ENCODE data around the gene AP3B1. TPM values are rescaled to one million over a fixed set of nuclear protein-coding genes. Genes with fewer than 3 reads are reported as not detected.

Gene AP3B1, protein sequence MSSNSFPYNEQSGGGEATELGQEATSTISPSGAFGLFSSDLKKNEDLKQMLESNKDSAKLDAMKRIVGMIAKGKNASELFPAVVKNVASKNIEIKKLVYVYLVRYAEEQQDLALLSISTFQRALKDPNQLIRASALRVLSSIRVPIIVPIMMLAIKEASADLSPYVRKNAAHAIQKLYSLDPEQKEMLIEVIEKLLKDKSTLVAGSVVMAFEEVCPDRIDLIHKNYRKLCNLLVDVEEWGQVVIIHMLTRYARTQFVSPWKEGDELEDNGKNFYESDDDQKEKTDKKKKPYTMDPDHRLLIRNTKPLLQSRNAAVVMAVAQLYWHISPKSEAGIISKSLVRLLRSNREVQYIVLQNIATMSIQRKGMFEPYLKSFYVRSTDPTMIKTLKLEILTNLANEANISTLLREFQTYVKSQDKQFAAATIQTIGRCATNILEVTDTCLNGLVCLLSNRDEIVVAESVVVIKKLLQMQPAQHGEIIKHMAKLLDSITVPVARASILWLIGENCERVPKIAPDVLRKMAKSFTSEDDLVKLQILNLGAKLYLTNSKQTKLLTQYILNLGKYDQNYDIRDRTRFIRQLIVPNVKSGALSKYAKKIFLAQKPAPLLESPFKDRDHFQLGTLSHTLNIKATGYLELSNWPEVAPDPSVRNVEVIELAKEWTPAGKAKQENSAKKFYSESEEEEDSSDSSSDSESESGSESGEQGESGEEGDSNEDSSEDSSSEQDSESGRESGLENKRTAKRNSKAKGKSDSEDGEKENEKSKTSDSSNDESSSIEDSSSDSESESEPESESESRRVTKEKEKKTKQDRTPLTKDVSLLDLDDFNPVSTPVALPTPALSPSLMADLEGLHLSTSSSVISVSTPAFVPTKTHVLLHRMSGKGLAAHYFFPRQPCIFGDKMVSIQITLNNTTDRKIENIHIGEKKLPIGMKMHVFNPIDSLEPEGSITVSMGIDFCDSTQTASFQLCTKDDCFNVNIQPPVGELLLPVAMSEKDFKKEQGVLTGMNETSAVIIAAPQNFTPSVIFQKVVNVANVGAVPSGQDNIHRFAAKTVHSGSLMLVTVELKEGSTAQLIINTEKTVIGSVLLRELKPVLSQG
- 49.0 and 50.7 TPM in 2 replicates for total RNA-seq

DNA sequence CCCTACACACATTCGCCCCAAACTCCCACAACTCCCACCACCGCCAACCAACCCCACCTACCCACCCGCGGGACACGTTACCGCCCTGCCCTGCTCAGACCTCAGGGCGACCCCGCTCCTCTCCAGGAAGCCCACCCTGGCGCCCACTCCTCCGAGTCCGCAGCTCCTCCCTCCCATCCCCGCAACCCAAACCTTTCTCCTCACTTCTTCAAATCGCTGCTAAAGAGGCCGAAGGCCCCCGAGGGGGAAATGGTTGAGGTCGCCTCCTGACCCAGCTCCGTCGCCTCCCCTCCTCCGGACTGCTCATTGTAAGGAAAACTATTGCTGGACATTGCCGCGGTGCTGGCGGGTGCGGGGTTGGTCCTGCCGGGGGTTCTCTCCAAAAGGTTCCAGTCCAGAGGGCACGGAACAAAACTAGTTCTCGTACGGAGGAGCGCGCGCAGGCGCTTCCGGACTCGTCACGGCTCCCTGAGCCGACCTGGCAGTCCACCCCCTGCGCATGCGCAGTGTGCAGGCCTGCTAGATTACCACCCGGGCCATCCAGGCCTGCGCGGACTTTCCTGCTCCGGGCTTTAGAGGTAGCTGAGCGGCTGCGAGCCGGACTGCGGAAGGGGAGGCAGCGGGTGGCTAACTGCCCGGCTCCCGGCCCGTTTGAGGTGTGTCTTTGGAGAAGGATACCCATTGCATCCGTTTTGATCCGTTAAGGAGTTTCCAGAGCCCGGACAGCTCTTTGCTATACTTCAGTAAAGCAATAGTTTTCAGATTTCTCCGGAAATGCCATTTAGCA is at the start of gene AP3B1:
Gene AP3B1 (minus strand): TSS at position 451 of the 787 bp plus-strand sequence. CDS start 119 bp downstream, at position 332.

Other genes starting within 250 kb of the AP3B1 start
- 25.4 and 34.4 TPM in 2 replicates for gene SCAMP1, start 65.9 kb upstream of the AP3B1 start, total RNA-seq